LNCaP clone FGC (cell line): ENCODE results near the gene FAM228B.

Source experiments
- DNase-seq: peaks from one replicate; pipeline ENCODE4 v3.0.0-alpha.2; 2011; ENCODE audit warnings: low read depth
- H3K4me3 ChIP-seq: 2 replicates; pipeline ENCODE4 v1.5.1; 2011; ENCODE audit warnings: mild to moderate bottlenecking, low read depth, low read length, control low read depth
- CTCF ChIP-seq: IDR thresholded peaks from 2 replicates; pipeline ENCODE4 v1.5.1; 2012; ENCODE audit warnings: mild to moderate bottlenecking; ENCODE audit not compliant: control insufficient read depth, insufficient read depth; ENCODE audit errors: extremely low read depth

The FAM228B gene

GRCh38 chr2:24174851-24175277 is 51.6 kb downstream of the FAM228B start, which contains the start of gene FAM228A:
FAM228A (plus strand) TSS chr2:24175053; CDS start chr2:24175481, 428 bp downstream.
- no peak for DNase-seq
- TF ChIP-seq CTCF = no peak
- H3K4me3 ChIP-seq = no peak within 1 kb of the TSS

GRCh38 chr2:24175631-24176187 is 52.4 kb downstream of the FAM228B start:
- TF ChIP-seq CTCF = no peak
- H3K4me3 ChIP-seq = no peak overlapping the region
- DNase-seq = no peak

GRCh38 chr2:24176326-24176725 is 53.1 kb downstream of the FAM228B start:
- TF ChIP-seq CTCF = no peak
- H3K4me3 ChIP-seq = no peak overlapping the region
- no peak for DNase-seq

GRCh38 chr2:24179683-24180082 is 56.4 kb downstream of the FAM228B start:
- H3K4me3 ChIP-seq = no peak overlapping the region
- no peak for TF ChIP-seq CTCF
- no peak for DNase-seq

GRCh38 chr2:24181849-24182248 is 58.6 kb downstream of the FAM228B start:
- TF ChIP-seq CTCF = no peak
- DNase-seq = no peak
- no peak overlapping the region for H3K4me3 ChIP-seq

GRCh38 chr2:24182507-24182906 is 59.2 kb downstream of the FAM228B start:
- no peak for DNase-seq
- TF ChIP-seq CTCF = no peak
- no peak overlapping the region for H3K4me3 ChIP-seq
